Skeletal muscle tissue (tissue), 4 donors: Measurements from ENCODE around the gene ALG2. TPM values are rescaled to one million over a fixed set of nuclear protein-coding genes. Genes with fewer than 3 reads are reported as not detected.
A peak's percentile ranks its signal among the peaks of the same experiment; 100 is the strongest.
"Not testable (repeated sequence)": the region's sequence is repeated elsewhere in the genome, so short reads cannot be mapped to it uniquely, and the experiment has no call there.

Experiments used
- H3K27ac ChIP-seq: one replicate; pipeline ENCODE4 v1.7.0; 2013; ENCODE audit warnings: mild to moderate bottlenecking, low read depth, low read length, inconsistent platforms
- H3K27me3 ChIP-seq, 3 donors: one replicate each; pipeline ENCODE4 v1.7.0; 2013; ENCODE audit warnings: low read length in 3 of 3; ENCODE audit not compliant: control insufficient read depth in 3 of 3, insufficient read depth in 3 of 3
- H3K36me3 ChIP-seq, 3 donors: one replicate each; pipeline ENCODE4 v1.7.0; 2013; ENCODE audit warnings: low read length in 3 of 3; ENCODE audit not compliant: control insufficient read depth in 3 of 3, insufficient read depth in 3 of 3
- H3K4me1 ChIP-seq, 3 donors: one replicate each; pipeline ENCODE4 v1.7.0; 2013; ENCODE audit warnings: low read length in 3 of 3, mild to moderate bottlenecking in 3 of 3; ENCODE audit not compliant: control insufficient read depth in 3 of 3, insufficient read depth in 3 of 3
- H3K4me3 ChIP-seq, 3 donors: one replicate each; pipeline ENCODE4 v1.7.0; 2013; ENCODE audit warnings: low read length in 3 of 3
- H3K9ac ChIP-seq, 3 donors: one replicate each; pipeline ENCODE4 v1.7.0; 2013; ENCODE audit warnings: low read length in 3 of 3, mild to moderate bottlenecking in 3 of 3, moderate library complexity in 2 of 3, low read depth in 1 of 3
- H3K9me3 ChIP-seq, 3 donors: one replicate each; pipeline ENCODE4 v1.7.0; 2013; ENCODE audit warnings: low read length in 3 of 3; ENCODE audit not compliant: control insufficient read depth in 3 of 3
- total RNA-seq: library from RNA; depleted of rRNA; stranded (reverse); fragments of >200 nt; gene quantifications from one replicate; pipeline ENCODE4 v1.2.3, GENCODE V29; 2014
- donor health status: Osteomylitis.

Gene ALG2
- total RNA-seq, 1 donor from 2014 or later: 39.7 TPM

DNA sequence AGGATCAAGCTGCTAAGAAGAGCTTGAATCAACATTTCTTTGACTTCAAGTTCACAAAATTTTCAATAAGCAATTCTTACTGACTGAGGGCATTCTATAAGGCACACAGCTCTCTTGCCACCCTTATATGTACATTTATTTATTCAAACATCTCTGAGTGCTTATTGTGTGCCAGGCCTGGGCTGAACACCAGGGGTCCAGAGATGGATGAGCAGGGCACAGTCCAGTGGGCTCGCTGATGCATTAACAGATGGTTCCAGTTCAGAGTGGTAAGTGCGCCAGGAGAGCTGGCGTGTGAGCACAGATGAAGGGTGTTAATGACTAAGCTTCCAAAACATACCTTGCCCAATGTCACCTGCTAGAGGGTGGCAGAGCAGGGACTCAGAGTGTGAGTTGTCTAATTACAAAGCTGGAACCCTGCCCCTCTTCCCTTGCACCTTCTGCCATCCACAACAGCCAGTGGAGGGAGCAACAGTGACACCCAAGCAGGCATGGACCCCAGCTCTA, 24.6 kb downstream of the ALG2 start:
- Histone ChIP-seq H3K4me3 (no peak overlapping the region), H3K27ac (no peak overlapping the region), H3K9me3 (peaks cover 0 to 2% (median 0%) of the 10 kb centered on the region in 3 donors), H3K27me3 (no peaks in the 10 kb centered on the region), H3K4me1 (no peaks in the 10 kb centered on the region), H3K36me3 (no peaks in the 10 kb centered on the region), H3K9ac (no peak overlapping the region)

DNA sequence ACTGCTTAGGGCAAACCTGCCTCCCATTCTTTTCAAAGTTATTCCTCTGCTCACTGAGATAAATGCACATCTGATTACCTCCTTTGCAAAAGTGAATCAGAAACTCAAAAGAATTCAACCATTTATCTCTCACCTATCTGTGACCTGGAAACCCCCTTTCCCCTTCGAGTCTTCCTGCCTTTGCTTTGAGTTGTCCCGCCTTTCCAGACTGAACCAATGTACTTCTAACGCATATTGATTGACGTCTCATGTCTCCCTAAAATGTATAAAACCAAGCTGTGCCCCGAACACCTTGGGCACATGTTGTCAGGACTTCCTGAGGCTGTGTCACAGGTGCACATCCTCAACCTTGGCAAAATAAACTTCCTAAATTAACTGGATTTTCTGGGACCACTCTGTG, 25.3 kb downstream of the ALG2 start:
- not testable (repeated sequence) for H3K9me3 ChIP-seq, H3K4me3 ChIP-seq, H3K4me1 ChIP-seq, H3K27me3 ChIP-seq, H3K27ac ChIP-seq, H3K36me3 ChIP-seq, H3K9ac ChIP-seq

DNA sequence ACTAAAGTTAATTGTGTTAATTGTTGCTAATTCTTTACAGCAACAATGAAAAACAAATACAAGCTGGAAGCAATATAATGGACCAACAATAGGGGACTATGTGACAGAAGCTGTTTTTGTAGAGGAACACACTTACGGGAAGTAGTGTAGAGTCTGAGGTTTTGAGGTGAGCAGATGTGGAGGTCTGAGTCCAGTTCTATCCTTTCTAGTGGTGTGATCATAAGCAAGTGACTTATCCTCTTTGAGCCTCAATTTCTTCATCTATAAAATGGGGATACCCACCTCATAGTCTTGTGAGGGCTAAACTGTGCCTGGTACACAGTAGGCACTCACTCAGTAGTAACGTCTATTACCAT, 28.3 kb downstream of the ALG2 start:
- Histone ChIP-seq H3K9ac (no peak overlapping the region), H3K4me3 (no peak overlapping the region), H3K4me1 (no peaks in the 10 kb centered on the region), H3K9me3 (peaks cover 0 to 2% (median 0%) of the 10 kb centered on the region in 3 donors), H3K36me3 (no peaks in the 10 kb centered on the region), H3K27me3 (peaks cover 0 to 3% (median 0%) of the 10 kb centered on the region in 3 donors), H3K27ac (no peak overlapping the region)

- Histone ChIP-seq H3K4me1 (no peaks in the 10 kb centered on the region), H3K27ac (no peak overlapping the region), H3K36me3 (no peaks in the 10 kb centered on the region), H3K9ac (no peak overlapping the region), H3K9me3 (peaks cover 0 to 2% (median 0%) of the 10 kb centered on the region in 3 donors), H3K4me3 (no peak overlapping the region), H3K27me3 (peaks cover 0 to 3% (median 0%) of the 10 kb centered on the region in 3 donors)
Observed at GRCh38 chr9:99192786-99193465, 28.8 kb downstream of the ALG2 start.

DNA sequence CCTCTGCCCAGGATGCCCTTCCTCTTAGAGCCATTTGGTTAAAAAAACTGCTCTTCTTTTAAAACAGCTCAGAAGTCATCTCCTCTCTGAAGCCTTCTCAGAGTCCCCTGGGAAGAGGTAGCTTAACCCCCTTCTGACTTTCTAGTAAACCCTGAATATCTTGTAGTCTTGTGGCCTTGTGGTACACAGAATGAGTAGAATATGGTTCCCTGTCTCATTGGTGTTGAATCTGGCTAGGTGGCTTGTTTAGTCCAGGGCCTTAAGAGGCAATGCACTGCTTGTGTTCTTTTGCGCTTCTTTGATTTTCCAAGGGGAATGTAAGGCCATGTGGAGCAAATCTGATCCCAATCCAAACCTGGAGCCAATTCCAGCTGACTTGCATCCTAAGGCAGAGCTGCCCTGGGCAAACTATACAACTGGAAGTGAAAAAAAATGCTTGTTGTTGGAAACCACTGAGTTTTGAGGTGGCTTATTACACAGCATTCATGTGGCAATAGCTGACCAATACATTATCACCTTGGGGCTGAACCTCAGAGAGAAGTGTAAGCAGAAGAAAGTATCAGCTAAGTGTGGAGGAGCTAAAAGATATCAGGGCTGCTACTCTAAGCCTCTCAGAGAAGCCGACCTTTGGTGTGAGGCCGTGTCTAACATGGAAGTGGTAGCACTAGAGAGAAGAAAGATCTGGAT, 31.0 kb downstream of the ALG2 start:
- H3K9ac ChIP-seq: no peak overlapping the region
- H3K27me3 ChIP-seq: peaks cover 0 to 3% (median 0%) of the 10 kb centered on the region in 3 donors
- peaks cover 0 to 2% (median 0%) of the 10 kb centered on the region in 3 donors for H3K9me3 ChIP-seq
- no peaks in the 10 kb centered on the region for H3K36me3 ChIP-seq
- no peak overlapping the region for H3K4me3 ChIP-seq
- no peak overlapping the region for H3K27ac ChIP-seq
- H3K4me1 ChIP-seq: no peaks in the 10 kb centered on the region

- Histone ChIP-seq H3K27me3 (peaks cover 0 to 3% (median 0%) of the 10 kb centered on the region in 3 donors), H3K9ac (no peak overlapping the region), H3K4me1 (peaks cover under 1 to 2% (median 2%) of the 10 kb centered on the region in 3 donors), H3K9me3 (peaks cover 0 to 2% (median 0%) of the 10 kb centered on the region in 3 donors), H3K36me3 (no peaks in the 10 kb centered on the region), H3K4me3 (no peak overlapping the region), H3K27ac (no peak overlapping the region)
Observed at GRCh38 chr9:99189887-99190596, 31.7 kb downstream of the ALG2 start.

DNA sequence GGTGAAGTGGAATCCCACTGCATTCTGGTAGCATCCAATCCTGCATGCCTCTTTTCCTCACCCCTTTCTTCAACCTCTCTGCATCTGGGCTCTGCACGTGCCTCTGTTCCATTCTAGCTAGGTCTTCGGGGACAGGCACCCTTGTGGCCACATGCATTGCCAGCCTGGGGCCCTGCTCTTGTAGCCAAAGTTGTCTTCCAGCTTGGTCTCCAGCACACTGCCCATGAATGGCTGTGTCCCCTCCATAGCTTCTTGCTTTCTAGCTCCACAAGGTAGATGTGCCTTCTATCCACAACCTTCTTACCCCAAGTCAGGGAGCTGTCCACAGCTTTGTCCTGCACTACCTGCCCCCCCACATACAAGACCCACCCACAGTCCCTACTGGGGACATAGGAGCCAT, 32.6 kb downstream of the ALG2 start:
- Histone ChIP-seq H3K4me1 (peaks cover 7 to 9% (median 8%) of the 10 kb centered on the region in 3 donors), H3K9me3 (no peaks in the 10 kb centered on the region), H3K4me3 (no peak overlapping the region), H3K9ac (no peak overlapping the region), H3K27me3 (peaks cover 0 to 3% (median 0%) of the 10 kb centered on the region in 3 donors), H3K36me3 (no peaks in the 10 kb centered on the region), H3K27ac (no peak overlapping the region)

- Histone ChIP-seq H3K27ac (no peak overlapping the region), H3K9ac (no peak overlapping the region), H3K36me3 (no peaks in the 10 kb centered on the region), H3K27me3 (peaks cover 0 to 3% (median 0%) of the 10 kb centered on the region in 3 donors), H3K4me3 (no peak overlapping the region), H3K9me3 (no peaks in the 10 kb centered on the region), H3K4me1 (peaks cover 7 to 9% (median 8%) of the 10 kb centered on the region in 3 donors)
Observed at GRCh38 chr9:99187311-99187710, 34.4 kb downstream of the ALG2 start.

DNA sequence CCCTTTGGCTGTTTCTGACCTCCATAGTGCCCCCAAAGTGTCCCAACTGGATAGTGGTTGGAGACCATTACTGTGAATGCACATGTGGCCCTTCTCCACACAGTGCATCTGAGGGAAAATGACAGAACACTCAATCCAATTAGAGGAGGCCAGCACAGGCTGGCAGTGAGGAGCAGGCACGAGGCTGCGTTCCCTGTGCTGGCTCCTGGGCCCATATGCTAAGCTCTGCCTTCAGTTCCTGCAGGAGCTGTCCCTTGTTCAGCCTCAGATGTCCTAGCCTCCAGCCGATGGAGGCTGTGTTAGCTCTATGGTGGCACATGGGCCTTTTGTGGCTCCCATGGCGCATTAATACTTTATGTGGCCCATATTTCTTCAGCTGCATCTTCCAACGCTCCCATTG, 35.8 kb downstream of the ALG2 start:
- Histone ChIP-seq H3K36me3 (no peaks in the 10 kb centered on the region), H3K27ac (no peak overlapping the region), H3K9me3 (no peaks in the 10 kb centered on the region), H3K4me1 (peaks cover 7 to 9% (median 8%) of the 10 kb centered on the region in 3 donors), H3K9ac (no peak overlapping the region), H3K27me3 (peaks cover 0 to 3% (median 0%) of the 10 kb centered on the region in 3 donors), H3K4me3 (no peak overlapping the region)

GRCh38 chr9:99185348-99185632, 36.5 kb downstream of the ALG2 start:
- peaks cover 7 to 9% (median 8%) of the 10 kb centered on the region in 3 donors for H3K4me1 ChIP-seq
- peaks cover 0 to 3% (median 0%) of the 10 kb centered on the region in 3 donors for H3K27me3 ChIP-seq
- no peaks in the 10 kb centered on the region for H3K36me3 ChIP-seq
- H3K27ac ChIP-seq: no peak overlapping the region
- H3K4me3 ChIP-seq: peak overlapping the region in 2 of 3 donors; percentile 56 to 81
- H3K9ac ChIP-seq: peak overlapping the region in 1 of 3 donors; percentile 77
- H3K9me3 ChIP-seq: no peaks in the 10 kb centered on the region
